Activated CD8-positive, alpha-beta memory T cell treated with anti-CD3 and anti-CD28 coated beads, Interleukin-2, amount 50 U/mL, for 4 hours (primary cell): ENCODE data around the gene RCAN1.

Experiments
- DNase-seq: peaks from one replicate; pipeline ENCODE4 v3.0.0-alpha.2; 2020

The RCAN1 gene

GRCh38 chr21:34536311-34536710 lies 78.6 kb downstream of the RCAN1 start:
- DNase-seq, result no peak

DNA sequence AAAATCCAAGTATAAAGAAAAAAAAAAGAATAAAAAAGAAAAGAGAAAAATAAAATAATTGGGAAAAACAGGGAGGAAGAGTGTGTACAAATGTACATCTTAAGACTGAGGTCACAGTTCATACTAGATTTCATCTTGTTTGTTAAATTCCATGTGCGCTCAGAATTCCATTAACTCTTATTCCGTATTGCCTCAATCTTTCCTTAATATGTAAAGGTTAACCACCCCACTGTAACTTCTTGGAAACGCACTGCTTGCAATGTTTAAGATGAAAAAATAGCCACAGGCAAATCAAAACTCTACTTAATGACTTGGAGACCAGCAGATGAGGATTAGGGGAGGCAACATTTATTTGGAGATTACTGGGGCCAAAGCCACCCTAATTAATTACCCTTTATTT lies 79.0 kb downstream of the RCAN1 start:
- DNase-seq, result no peak

- no peak for DNase-seq
Measured at GRCh38 chr21:34534522-34534921, 80.4 kb downstream of the RCAN1 start.

- DNase-seq, result no peak
Measured at GRCh38 chr21:34533938-34534337, 81.0 kb downstream of the RCAN1 start.

DNA sequence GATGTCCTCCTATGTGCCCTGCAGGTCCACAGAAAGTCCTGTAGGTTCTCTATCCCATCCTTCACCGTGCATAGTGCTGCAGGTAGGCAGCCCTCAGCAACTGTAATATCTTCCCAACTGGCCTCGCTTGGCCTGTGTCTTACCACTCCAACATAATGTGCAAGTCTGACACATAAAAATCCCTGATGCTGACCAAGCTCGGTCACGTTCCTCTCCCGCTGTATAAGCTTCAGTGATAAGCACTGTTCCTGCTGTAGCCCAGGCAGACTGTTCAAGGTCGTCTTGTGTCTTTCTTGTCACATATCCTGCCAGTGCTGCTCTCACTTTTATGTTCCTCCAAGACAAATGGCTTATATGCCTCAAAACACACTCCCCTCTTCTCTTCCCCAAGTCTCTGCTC lies 83.5 kb downstream of the RCAN1 start:
- DNase-seq, result no peak

GRCh38 chr21:34530261-34530660 lies 84.7 kb downstream of the RCAN1 start:
- no peak for DNase-seq

GRCh38 chr21:34528131-34528561 lies 86.8 kb downstream of the RCAN1 start:
- DNase-seq, result no peak

DNA sequence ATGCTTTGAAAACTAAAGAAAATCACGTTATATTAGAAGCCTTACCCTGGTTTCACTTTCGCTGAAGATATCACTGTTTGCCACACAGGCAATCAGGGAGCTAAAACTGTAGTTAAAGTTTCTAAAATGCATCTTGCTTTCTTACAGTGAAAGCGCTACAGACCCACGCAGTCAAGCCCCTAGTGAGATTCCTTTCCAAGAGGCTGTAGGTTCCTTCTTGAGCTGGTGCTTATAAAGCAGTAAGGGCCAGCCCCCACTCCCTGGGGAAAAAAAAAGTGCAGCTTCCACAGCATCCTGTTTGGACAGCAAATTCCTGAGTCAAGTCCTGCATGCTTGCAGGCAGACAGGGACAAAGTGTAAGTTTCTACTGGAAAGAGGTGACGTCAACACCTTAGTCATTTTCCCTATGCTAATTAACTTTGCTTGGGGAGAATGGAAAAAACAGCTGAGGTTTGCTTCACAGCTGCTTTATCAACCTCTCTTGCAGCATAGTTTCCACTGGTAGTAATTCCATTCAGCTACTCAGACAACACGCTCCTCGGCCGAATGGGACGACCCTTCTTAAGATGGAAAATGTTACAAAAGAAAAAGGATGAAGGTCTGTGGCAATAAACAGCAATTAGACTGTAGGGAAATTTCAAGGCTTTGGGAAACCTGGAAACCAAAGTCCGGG lies 88.2 kb downstream of the RCAN1 start:
- no peak for DNase-seq

GRCh38 chr21:34526241-34526617 lies 88.7 kb downstream of the RCAN1 start:
- DNase-seq, result no peak

- DNase-seq, result no peak
Measured at GRCh38 chr21:34524646-34525601, 90.0 kb downstream of the RCAN1 start.

DNA sequence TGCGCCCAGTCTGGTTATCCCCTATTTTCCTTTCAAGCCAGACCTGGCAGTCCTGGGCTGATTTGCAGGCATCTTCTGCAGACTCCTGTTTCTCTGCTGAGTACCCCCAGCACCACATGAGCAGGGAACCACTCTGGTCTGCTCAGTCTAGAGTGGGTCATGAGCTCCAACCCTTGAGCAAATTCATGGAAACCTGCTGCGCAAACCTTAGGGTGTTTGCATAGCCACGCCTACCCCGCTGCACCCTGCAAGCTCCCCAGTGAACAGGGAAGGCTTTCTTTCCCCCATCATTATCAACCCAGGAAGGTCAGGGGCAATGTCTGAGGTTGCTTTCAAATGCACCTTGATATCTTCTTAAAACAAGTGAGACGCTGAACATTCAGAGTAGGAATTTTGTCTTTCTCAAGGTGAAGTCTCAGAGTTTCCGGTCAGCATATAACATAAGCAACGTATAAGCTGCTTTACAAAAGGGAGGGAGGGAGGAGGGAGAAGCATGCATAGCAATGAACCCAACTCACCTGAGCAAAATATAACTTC lies 91.8 kb downstream of the RCAN1 start:
- no peak for DNase-seq

GRCh38 chr21:34522284-34522683 lies 92.6 kb downstream of the RCAN1 start:
- no peak for DNase-seq

DNA sequence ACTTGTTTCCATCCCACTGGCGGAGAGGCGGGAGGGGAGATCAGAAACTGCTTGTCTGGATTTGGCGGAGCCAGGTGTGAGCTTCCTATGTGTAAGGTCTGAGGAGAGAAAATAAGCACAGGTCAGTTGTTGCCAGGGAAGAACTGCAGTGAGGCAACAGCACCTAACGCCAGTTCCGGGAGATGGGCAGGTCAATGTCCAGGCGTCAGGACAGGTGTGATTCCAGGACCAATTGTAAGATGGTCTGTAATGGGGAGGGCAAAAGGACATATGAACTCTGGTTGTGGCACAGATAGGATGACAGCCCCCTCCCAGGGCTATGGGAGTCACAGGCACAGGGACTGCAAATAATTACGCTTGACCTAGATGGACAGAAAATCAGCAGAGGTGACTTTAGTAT lies 93.4 kb downstream of the RCAN1 start:
- DNase-seq, result no peak

DNA sequence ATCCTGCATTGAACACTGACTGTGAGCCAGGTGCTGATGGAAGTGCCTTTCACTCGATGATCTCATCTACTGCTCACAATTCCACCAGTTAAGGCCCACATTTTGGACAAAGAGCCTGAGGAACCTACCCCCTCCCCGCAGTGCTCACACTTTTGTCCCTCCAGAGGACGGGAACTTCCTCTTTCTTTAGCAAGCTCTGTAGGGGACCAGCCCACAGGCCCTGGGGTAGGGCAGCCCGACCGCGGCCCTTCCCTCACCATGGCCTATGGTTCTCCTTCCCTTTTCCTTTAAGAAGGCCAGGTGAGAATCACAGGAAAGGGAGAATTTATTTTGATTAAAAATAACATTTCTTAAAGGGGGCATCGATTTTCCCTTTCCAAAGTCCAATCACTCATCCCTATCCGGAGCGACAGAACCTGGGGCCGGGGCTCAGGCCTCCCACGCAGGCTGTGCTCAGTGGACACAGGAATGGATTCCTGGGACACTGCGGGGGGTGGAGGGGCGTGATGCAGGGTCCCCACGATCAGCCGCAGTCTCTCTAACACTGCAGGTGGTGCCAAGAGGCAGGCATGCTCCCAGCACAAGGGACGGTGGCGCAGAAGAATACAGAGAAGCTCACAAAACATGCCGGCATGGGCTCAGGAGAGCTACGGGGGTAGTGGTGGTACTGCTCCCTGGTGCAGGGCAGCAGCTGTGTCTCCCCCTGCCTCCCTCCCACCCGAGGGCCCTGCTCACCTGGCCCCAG lies 94.0 kb downstream of the RCAN1 start:
- DNase-seq, result no peak

- no peak for DNase-seq
Measured at GRCh38 chr21:34520281-34520680, 94.6 kb downstream of the RCAN1 start.

DNA sequence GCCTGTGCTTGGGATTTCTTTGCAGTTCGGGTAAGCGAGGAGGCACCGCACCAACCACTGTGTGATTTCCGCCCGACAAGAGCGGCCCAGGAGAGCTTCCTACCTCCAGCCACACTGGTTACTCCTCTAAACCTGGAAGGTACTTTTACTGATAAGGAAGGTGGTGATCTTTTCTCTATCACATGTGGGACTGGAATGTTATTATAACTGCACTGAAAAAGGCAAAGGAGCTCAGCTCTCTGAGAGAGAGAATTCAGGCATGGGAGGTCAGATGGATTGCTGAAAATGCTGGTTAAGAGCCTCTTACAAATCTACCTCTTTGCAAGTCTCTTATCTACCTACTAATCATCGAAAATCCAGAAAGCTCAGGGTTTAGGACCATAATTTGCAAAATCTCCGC lies 95.2 kb downstream of the RCAN1 start:
- DNase-seq, result no peak

DNA sequence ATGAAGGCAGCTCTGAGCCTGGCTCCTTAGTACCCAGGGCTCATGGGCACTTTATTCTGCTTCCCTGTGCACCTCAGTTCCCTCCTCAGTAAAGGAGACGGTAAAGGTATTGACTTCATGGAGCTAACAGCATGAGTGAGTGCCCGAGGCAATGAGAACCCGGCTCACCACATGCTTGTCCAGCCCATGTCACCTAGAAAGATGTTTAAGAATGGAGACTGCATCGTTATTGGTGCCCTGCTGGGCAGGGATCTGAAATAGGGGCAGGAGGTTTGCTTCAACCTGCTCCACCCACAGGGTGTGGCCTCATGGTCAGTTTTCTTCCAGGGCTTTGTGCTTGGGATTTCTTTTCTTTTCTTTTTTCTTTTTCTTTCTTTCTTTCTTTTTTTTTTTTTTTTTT lies 95.9 kb downstream of the RCAN1 start:
- DNase-seq, result no peak

GRCh38 chr21:34518301-34518700 lies 96.6 kb downstream of the RCAN1 start:
- DNase-seq, result no peak

GRCh38 chr21:34517491-34518245 lies 97.2 kb downstream of the RCAN1 start:
- no peak for DNase-seq

GRCh38 chr21:34517039-34517438 lies 97.9 kb downstream of the RCAN1 start:
- DNase-seq, result no peak

GRCh38 chr21:34514576-34515115 lies 100.3 kb downstream of the RCAN1 start:
- no peak for DNase-seq

DNA sequence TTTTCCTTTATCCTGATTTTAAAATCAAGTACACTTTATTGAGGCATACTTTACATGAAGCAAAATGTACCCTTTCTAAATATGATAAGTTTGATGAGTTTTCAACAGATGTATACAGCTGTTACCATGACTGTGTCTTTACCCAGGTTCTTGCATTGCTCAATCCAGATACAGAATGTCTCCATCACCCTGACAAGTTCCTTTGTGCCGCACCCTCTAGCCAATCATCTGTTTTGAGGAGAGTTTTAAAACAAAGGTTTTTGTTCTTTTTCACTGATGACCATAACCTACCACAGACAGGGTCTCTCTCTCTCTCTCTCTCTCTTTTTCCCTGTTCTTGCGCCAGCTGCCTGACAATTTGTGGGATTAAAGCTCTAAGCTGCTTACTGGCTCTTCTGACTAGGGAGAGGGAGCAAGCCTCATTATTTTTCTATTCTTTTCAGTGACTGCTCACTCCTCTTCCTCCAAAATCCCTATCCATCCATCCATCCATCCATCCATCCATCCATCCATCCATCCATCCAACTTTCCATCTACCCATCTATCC lies 101.7 kb downstream of the RCAN1 start:
- DNase-seq, result no peak
